Activated CD8-positive, alpha-beta memory T cell treated with anti-CD3 and anti-CD28 coated beads, Interleukin-2, amount 50 U/mL, for 1 hour (primary cell): ENCODE results near the gene SLC35G4.
"Not testable (repeated sequence)": the region's sequence is repeated elsewhere in the genome, so short reads cannot be mapped to it uniquely, and the experiment has no call there.

Experiments used
- DNase-seq: peaks from one replicate; pipeline ENCODE4 v3.0.0-alpha.2; 2020; ENCODE audit errors: extremely low read depth

The SLC35G4 gene

DNA sequence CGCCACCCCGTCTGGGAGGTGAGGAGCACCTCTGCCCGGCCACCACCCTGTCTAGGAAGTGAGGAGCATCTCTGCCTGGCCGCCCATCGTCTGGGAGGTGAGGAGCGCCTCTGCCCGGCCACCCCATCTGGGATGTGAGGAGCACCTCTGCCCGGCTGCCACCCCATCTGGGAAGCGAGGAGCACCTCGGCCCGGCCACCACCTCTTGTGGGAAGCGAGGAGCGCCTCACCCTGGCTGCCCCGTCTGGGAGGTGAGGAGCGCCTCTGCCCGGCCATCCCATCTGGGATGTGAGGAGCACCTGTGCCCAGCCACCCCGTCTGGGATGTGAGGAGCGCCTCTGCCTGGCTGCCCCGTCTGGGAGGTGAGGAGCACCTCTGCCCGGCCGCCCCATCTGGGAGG, 4.6 kb downstream of the SLC35G4 start:
- DNase-seq: not testable (repeated sequence)

- DNase-seq: not testable (repeated sequence)
Measured at GRCh38 chr18:11614981-11615380, 5.6 kb downstream of the SLC35G4 start.

DNA sequence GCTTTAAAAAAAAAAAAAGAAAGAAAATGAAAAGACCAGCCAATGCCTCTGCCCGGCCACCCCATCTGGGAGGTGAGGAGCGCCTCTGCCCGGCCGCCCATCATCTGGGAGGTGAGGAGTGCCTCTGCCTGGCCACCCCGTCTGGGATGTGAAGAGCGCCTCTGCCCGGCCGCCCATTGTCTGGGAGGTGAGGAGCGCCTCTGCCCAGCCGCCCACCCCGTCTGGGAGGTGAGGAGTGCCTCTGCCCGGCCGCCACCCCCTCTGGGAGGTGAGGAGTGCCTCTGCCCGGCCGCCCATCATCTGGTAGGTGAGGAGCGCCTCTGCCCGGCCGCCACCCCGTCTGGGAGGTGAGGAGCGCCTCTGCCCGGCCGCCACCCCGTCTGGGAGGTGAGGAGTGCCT, 37.9 kb downstream of the SLC35G4 start:
- DNase-seq: not testable (repeated sequence)

GRCh38 chr18:11647804-11648203, 38.4 kb downstream of the SLC35G4 start:
- not testable (repeated sequence) for DNase-seq

GRCh38 chr18:11649839-11650238, 40.4 kb downstream of the SLC35G4 start:
- DNase-seq: no peak

GRCh38 chr18:11651899-11652298, 42.5 kb downstream of the SLC35G4 start:
- no peak for DNase-seq

- DNase-seq: no peak
Measured at GRCh38 chr18:11653521-11653920, 44.1 kb downstream of the SLC35G4 start.

- DNase-seq: no peak
Measured at GRCh38 chr18:11654736-11655605, 45.6 kb downstream of the SLC35G4 start.

DNA sequence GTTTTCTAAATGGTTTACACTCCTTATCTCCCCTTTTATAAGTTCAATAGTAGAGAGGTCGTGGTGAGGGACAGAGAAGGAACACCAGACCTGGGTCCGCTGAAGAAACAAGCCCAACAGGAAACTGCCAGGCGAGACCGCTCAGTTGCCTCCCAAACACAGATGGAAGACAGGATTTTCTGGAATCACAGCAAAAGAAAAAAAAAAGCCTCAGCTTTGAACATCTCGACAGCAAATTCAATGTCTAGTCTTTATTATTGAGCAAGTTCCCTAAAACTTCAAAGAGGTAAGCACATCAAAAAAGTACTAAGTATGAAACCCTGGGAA, 46.2 kb downstream of the SLC35G4 start:
- no peak for DNase-seq

DNA sequence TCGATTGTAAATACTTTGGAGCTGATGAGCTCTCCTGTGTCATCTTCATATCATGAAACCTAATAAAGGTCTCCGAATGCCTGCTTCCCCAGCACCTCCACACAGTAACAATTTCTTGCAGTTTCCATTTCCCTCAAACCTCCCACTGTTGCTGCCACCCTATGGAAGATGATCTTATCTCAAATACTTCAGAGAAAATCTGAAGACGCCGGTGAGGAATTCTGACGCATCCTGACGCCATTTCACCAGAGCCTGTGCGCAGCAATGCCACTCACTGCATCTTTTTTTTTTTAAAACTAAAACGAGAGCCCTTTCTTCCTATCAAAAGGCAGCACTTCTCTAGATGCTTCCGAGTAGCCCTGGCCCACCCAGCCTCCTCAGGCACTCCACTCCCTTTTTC, 47.8 kb downstream of the SLC35G4 start:
- DNase-seq: no peak

GRCh38 chr18:11657554-11657953, 48.2 kb downstream of the SLC35G4 start:
- DNase-seq: no peak

DNA sequence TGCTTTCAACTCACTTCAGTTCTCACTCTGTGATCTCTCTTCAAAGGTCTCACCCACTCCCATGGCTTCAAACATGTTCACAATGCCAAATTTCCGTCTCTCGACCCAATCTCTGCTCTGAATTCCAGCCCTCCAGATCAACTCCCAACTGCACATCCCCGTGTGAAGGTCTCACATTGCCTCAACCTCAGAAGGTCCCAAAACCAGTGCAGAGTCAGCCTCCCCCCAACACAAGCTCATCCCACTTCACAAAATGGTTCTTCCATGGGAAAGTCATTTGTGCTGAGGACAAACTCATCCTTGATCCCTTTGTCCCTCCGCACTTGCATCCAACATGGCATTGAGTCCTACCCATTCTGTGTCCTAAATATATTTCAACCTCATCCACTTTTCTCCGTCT, 48.6 kb downstream of the SLC35G4 start:
- DNase-seq: no peak

DNA sequence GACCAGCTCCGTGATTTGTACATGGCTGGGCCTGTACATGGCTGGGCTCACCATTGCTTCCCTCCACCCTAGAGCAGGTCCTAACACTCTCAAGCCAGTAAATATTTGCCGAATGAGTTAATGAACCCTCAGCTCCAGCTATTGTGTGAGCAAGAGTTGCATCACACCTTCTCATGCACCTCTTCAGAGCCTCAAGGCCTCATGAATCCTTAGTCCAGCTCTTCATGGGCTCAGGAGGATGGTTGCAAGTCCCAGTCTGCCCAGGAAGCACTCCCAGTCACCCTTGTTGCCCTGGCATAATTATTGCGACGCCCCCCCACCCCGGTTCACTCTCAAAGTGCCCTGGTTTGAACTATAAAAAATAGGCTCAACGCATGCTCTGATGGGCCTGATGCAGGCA, 49.6 kb downstream of the SLC35G4 start:
- no peak for DNase-seq
